NB4 (cell line): ENCODE results near the gene SLC9A3.

Experiments used
- DNase-seq: peaks from one replicate; pipeline ENCODE4 v3.0.0; 2010; ENCODE audit warnings: low read depth
- H3K4me3 ChIP-seq: one replicate; pipeline ENCODE4 v1.5.1; 2011; ENCODE audit warnings: mild to moderate bottlenecking, low read depth, low read length, moderate library complexity
- MYC ChIP-seq: IDR thresholded peaks from 2 replicates; pipeline ENCODE4 v1.6.1; 2011; ENCODE audit warnings: low read depth, low read length
- POLR2A ChIP-seq: IDR thresholded peaks from 2 replicates; pipeline ENCODE4 v1.6.1; 2011; ENCODE audit warnings: mild to moderate bottlenecking; ENCODE audit not compliant: insufficient read length; ENCODE audit errors: extremely low read depth
- TF ChIP-seq, protein P1 (sequence below): IDR thresholded peaks from 2 replicates; pipeline ENCODE4 v1.6.1; 2011; ENCODE audit warnings: low read depth, low read length
- TF ChIP-seq, protein P2 (sequence below): IDR thresholded peaks from one replicate; pipeline ENCODE4 v1.5.1; 2012; ENCODE audit warnings: low read depth, low read length

Gene SLC9A3

DNA sequence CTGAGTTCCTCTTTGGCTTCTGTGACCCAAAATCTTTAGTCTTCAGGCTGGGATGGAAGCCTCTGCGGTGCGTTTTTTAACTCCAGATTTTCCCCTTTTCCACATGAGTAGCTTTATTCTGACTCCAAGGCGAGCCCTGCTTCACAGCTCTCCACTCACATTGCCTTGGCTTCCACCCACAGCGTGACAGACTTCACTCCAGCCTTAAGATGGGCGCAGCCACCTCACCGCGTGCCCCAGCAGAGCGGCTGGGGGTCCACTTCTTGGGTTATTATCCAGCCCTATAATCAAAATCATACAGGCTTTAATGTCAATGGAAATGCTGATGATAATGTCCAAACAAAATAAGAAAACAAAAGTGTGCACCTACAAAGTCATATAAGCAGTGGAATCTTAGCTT lies 80.0 kb downstream of the SLC9A3 start:
- H3K4me3 ChIP-seq: peak overlapping the region; percentile 97
- TF ChIP-seq, protein P1, sequence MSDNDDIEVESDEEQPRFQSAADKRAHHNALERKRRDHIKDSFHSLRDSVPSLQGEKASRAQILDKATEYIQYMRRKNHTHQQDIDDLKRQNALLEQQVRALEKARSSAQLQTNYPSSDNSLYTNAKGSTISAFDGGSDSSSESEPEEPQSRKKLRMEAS: no peak
- TF ChIP-seq MYC: no peak
- TF ChIP-seq, protein P2, sequence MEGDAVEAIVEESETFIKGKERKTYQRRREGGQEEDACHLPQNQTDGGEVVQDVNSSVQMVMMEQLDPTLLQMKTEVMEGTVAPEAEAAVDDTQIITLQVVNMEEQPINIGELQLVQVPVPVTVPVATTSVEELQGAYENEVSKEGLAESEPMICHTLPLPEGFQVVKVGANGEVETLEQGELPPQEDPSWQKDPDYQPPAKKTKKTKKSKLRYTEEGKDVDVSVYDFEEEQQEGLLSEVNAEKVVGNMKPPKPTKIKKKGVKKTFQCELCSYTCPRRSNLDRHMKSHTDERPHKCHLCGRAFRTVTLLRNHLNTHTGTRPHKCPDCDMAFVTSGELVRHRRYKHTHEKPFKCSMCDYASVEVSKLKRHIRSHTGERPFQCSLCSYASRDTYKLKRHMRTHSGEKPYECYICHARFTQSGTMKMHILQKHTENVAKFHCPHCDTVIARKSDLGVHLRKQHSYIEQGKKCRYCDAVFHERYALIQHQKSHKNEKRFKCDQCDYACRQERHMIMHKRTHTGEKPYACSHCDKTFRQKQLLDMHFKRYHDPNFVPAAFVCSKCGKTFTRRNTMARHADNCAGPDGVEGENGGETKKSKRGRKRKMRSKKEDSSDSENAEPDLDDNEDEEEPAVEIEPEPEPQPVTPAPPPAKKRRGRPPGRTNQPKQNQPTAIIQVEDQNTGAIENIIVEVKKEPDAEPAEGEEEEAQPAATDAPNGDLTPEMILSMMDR: no peak
- TF ChIP-seq POLR2A: no peak
- DNase-seq: no peak

DNA sequence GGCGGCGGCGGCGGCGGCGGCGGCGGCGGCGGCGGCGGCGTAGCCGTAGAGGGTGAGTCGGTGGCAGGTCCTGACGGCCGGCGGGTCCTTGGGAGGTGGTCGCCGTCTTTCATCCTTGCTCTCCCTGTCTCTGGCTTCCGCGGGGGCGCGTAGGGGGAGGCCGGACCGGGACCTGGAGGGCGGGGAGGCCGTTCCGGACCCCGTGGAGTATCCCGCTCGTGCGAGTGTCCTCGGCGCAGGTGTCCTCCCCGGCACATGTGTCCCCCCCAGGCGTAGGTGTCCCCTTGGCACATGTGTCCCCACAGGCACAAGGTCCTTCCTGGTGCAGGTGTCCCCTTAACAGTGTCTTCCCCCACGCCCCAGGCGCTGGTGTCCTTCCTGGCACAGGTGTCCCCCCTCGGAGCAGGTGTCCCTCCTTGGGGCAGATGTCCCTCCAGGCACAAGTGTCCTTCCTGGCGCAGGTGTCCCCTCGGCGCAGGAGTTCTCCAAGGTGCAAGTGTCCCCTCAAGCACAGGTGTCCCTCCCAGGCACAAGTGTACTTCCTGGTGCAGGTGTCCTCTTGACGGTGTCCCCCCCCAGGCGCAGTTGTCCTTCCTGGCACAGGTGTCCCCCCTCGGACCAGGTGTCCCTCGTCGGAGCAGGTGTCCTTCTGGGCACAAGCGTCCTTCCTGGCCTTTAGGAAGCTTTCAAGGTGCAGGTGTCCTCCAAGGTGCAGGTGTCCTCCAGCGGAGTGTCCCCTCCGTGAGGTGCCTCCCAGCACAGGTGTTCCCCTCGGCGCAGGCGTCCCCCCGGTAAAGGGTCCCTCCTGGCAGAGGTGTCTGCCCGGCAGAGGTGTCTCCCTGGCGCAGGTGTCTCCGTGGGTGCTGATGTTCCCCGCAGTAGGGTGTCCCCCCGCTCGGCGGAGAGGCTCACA lies 80.8 kb downstream of the SLC9A3 start:
- DNase-seq: no peak
- H3K4me3 ChIP-seq: peak overlapping the region; percentile 97
- TF ChIP-seq MYC (peak; percentile 39; the same call in 1 of the 2 replicates), POLR2A (no peak)
- TF ChIP-seq, protein P2: no peak
- TF ChIP-seq, protein P1: peak; percentile 74

DNA sequence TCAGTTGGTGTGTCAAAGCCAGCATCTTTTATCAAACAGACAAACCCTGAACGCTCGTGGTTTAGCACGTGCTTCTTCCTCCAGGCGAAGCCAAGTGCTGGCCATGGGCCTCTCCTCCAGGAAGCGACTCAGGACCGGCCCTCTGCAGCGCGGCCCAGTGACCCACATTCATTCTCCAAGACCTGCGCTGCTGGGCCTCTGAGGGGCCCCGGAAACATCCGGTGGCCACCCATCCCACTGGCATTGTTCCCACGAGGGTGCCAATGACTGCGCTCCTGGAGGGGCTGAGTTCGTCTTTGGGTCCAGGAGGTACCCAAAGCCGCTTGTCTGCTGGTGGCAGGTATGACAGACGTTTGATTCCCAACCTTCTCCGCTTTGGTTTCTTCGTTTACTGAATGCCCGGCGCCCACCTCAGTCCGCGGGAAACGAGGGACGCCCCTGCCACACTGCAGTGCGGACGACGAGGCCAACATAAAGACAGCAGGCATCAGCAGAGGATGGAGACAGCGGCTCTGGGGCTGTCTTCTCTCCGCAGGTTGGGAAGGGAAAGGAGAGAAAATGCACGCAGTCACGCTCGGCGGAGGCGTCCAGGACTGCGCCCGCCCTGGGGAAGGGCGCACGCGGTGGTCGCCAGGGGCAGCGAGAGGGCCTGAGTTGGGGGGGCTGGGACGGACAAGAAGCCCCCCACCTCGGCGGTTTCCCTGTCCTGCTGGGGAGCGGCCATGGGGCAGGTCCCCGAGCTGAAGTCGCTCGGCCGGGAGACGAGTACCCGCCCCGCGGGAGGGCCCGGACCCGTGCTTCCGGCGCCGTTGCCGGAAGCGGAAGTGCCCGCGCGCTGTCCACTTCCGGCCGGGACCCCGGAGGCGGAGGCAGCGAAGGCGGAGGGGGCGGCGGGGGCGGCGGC lies 81.7 kb downstream of the SLC9A3 start, which contains the start of gene EXOC3:
Gene EXOC3 (plus strand): TSS at position 842 of the 904 bp plus-strand sequence. CDS start 3,030 bp downstream, outside the sequence.
- H3K4me3 ChIP-seq: peak within 1 kb of the TSS; percentile 97
- DNase-seq: peak; percentile 89
- TF ChIP-seq, protein P2: no peak
- TF ChIP-seq, protein P1: peak; percentile 92
- TF ChIP-seq POLR2A: peak; percentile 84
- TF ChIP-seq MYC: peak; percentile 49

DNA sequence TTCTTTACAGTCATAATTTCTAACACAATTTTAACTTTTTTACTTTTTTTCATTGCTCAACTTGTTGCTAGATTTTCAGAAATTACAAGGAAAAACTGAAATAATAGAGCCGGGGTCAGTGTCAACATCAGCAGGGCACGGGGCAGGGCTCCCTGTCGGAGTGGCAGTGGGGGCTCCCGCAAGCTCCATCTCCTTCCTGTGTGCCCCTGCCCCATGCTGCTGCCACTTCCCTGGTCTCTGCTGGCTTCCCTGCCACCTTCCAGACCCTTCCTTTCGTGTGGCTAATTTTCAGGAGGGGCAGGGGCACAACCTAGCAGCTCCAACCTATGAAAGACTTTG lies 82.3 kb downstream of the SLC9A3 start:
- peak overlapping the region; percentile 88 for H3K4me3 ChIP-seq
- no peak for DNase-seq
- no peak for TF ChIP-seq MYC
- no peak for TF ChIP-seq POLR2A
- TF ChIP-seq, protein P1: no peak
- TF ChIP-seq, protein P2: no peak

DNA sequence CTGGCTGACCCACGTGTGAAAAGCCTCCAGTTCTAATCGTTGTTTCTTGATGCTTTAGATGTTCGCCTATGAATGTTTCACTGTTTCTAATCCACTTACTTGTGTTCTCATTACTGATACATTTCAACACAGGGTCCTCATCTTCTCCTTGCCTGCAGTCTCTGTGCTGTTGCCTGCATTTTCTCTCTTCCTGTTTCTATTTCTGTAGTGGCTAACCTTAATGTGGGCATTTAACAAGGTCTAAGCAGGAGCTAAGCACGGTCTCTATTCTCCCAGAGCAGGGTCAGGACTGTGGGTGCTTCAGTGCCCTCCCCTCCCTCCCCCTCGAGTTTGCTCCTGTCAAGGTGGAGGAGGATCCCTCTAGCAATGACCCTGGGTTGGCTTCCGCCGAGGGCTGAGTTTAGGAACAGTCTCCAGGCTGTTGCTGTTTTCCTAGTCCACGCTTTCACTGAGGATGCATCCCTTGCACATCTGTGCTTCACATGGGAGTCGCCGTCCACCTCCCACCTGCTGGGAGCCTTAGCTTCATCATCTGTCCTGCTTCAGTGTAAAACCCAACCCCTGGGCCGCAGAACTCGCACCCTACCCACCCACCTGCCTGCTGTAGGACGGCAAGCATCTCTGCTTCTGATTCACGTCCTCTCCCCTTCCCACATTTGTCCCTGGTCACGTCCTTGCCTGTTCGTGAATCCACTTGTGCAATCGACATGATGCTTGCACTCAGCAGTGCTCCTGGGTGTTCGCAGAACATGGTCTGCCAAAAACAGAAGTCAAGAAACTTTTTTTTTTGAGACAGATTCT lies 83.6 kb downstream of the SLC9A3 start:
- TF ChIP-seq, protein P2: no peak
- TF ChIP-seq POLR2A (peak; percentile 17), MYC (peak; percentile 74)
- TF ChIP-seq, protein P1: peak; percentile 69
- peak overlapping the region; percentile 37 for H3K4me3 ChIP-seq
- DNase-seq: peak; percentile 92
